Activated gamma-delta T cell treated with Interleukin-2 at 50 U/mL for 16 hours (primary cell): ENCODE data around the gene AKAP8.
"Not testable (repeated sequence)": the region's sequence is repeated elsewhere in the genome, so short reads cannot be mapped to it uniquely, and the experiment has no call there.

Experiments
- DNase-seq: peaks from one replicate; pipeline ENCODE4 v3.0.0-alpha.2; 2020

Gene AKAP8

GRCh38 chr19:15371786-15372380 lies 7.7 kb downstream of the AKAP8 start:
- DNase-seq, result no peak

- DNase-seq, result no peak
Observed at GRCh38 chr19:15371119-15371518, 8.5 kb downstream of the AKAP8 start.

- no peak for DNase-seq
Observed at GRCh38 chr19:15369594-15369891, 10.0 kb downstream of the AKAP8 start.

- no peak for DNase-seq
Observed at GRCh38 chr19:15368798-15369593, 10.6 kb downstream of the AKAP8 start.

GRCh38 chr19:15368051-15368632 lies 11.4 kb downstream of the AKAP8 start:
- DNase-seq, result no peak

GRCh38 chr19:15367439-15367838 lies 12.1 kb downstream of the AKAP8 start:
- no peak for DNase-seq

GRCh38 chr19:15365264-15365663 lies 14.3 kb downstream of the AKAP8 start:
- no peak for DNase-seq

- not testable (repeated sequence) for DNase-seq
Observed at GRCh38 chr19:15363791-15364190, 15.8 kb downstream of the AKAP8 start.

- DNase-seq, result not testable (repeated sequence)
Observed at GRCh38 chr19:15363048-15363447, 16.5 kb downstream of the AKAP8 start.

- not testable (repeated sequence) for DNase-seq
Observed at GRCh38 chr19:15360015-15360414, 19.6 kb downstream of the AKAP8 start.

GRCh38 chr19:15358918-15359317 lies 20.7 kb downstream of the AKAP8 start:
- DNase-seq, result no peak

- no peak for DNase-seq
Observed at GRCh38 chr19:15357906-15358305, 21.7 kb downstream of the AKAP8 start.

- no peak for DNase-seq
Observed at GRCh38 chr19:15354566-15355296, 24.9 kb downstream of the AKAP8 start.

GRCh38 chr19:15353908-15354307 lies 25.7 kb downstream of the AKAP8 start:
- DNase-seq, result no peak

GRCh38 chr19:15352535-15352934 lies 27.1 kb downstream of the AKAP8 start:
- not testable (repeated sequence) for DNase-seq

- DNase-seq, result not testable (repeated sequence)
Observed at GRCh38 chr19:15341328-15341727, 38.3 kb downstream of the AKAP8 start.

GRCh38 chr19:15340086-15340485 lies 39.5 kb downstream of the AKAP8 start:
- DNase-seq, result no peak

- DNase-seq, result no peak
Observed at GRCh38 chr19:15337202-15337601, 42.4 kb downstream of the AKAP8 start.

GRCh38 chr19:15335992-15336391 lies 43.6 kb downstream of the AKAP8 start:
- not testable (repeated sequence) for DNase-seq

- peak; percentile 68 for DNase-seq
Observed at GRCh38 chr19:15332311-15332996, 47.1 kb downstream of the AKAP8 start, which contains the start of gene BRD4. BRD4 (minus strand) TSS chr19:15332539; CDS start chr19:15273099, 59,440 bp downstream.

GRCh38 chr19:15331419-15332310 lies 47.9 kb downstream of the AKAP8 start:
- DNase-seq, result peak; percentile 47
